Prostate gland (tissue), 2 donors: ENCODE data around the gene IL4. TPM values are rescaled to one million over a fixed set of nuclear protein-coding genes. Genes with fewer than 3 reads are reported as not detected.

ENCODE experiments used
- DNase-seq: peaks from one replicate; pipeline ENCODE4 v3.0.0-alpha.2; 2019; ENCODE audit warnings: low spot score
- H3K27ac ChIP-seq, 2 donors: fragments of 200-600 bp; sonication (generic); 2 replicates each; pipeline ENCODE4 v1.5.1; 2017 to 2019
- H3K27me3 ChIP-seq: fragments of 200-600 bp; sonication (generic); replicated peaks from 2 replicates; pipeline ENCODE4 v1.5.1; 2019; ENCODE audit not compliant: insufficient read depth
- H3K36me3 ChIP-seq, 2 donors: fragments of 200-600 bp; sonication (generic); 1 replicate in 1 of 2; 2 replicates in 1 of 2; pipeline versions ENCODE4 v1.5.1 to v1.8.1; 2017 to 2019
- H3K4me1 ChIP-seq: fragments of 200-600 bp; sonication (generic); replicated peaks from 2 replicates; pipeline ENCODE4 v1.5.1; 2019
- H3K4me3 ChIP-seq, 2 donors: fragments of 200-600 bp; sonication (generic); 2 replicates each; pipeline ENCODE4 v1.5.1; 2017 to 2019
- H3K9me3 ChIP-seq: fragments of 200-600 bp; sonication (generic); 2 replicates; pipeline ENCODE4 v1.5.1; 2017
- CTCF ChIP-seq, 4 experiments: fragments of 200-600 bp in 2 of 4; fragments of 450-650 bp in 2 of 4; sonication (generic) in 2 of 4; IDR thresholded peaks; 1 replicate in 3 of 4; 2 replicates in 1 of 4; pipeline ENCODE4 v1.5.1; 2016 to 2019; ENCODE audit warnings: antibody characterized with exemption in 4 of 4, mild to moderate bottlenecking in 2 of 4, moderate library complexity in 2 of 4
- POLR2A ChIP-seq: fragments of 450-650 bp; IDR thresholded peaks from one replicate; pipeline ENCODE4 v1.6.1; 2016; ENCODE audit warnings: antibody characterized with exemption, mild to moderate bottlenecking
- POLR2AphosphoS5 ChIP-seq: sonication (generic); formaldehyde crosslinking; IDR thresholded peaks from one replicate; pipeline ENCODE4 v1.6.1; 2017; ENCODE audit warnings: antibody characterized with exemption
- WGBS: methylation state at CpG from one replicate; pipeline ENCODE4 v1.1.5; 2018; 5-methylcytosine and 5-hydroxymethylcytosine counted together
- intact Hi-C: fragments of 100-400 bp; cut with DNase I; formaldehyde crosslinking; loops from one replicate; pipeline ENCODE4 v1.14.2; 2022
- total RNA-seq, 2 donors: library from RNA; depleted of rRNA; stranded (reverse); fragments of >200 nt; gene quantifications; one replicate each; pipeline ENCODE4 v1.1.0, GENCODE V29; 2016

IL4 gene
- total RNA-seq, 2 donors from 2014 or later = not detected

DNA sequence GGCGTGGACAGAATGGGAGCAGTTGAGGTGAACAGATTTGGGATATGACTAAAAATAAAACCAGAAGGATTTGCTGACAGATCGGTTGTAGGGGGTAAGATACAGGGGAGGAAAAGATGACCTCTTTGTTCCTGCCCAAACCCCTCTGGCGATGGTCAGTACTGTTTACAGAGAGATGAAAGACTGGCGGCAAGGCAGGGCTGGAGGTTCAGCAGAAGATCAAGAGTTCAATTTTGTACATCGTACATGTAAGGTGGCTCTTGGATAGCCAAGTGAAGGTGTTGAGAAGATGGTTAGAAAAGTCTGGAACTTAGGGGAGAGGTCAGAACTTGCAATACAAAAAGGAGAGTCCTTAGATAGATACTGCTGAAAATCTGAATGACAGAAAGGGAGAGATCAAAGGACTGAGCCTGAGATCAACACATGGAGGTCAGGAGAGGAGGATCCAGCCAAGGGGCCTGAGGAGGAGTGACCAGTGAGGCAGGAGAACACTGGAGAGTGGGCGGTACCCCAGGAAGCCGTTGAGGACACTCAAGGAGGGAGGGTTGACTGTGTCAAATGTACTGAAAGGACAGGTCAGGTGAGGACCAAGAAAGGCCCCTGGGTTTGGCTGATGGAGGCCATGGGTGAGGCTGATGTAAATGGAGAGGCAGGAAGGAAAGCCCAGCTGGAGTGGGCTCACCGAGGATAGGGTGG lies 7.1 kb downstream of the IL4 start:
- intact Hi-C loops = no loop called here
- Histone ChIP-seq H3K27ac (no peak overlapping the region), H3K9me3 (no peaks in the 10 kb centered on the region), H3K36me3 (no peaks in the 10 kb centered on the region), H3K27me3 (no peaks in the 10 kb centered on the region), H3K4me1 (no peaks in the 10 kb centered on the region), H3K4me3 (no peak overlapping the region)
- no peak for DNase-seq
- no peak for TF ChIP-seq POLR2AphosphoS5
- no peak for TF ChIP-seq CTCF (IDR thresholded peaks at IDR 0.05)
- no peak for TF ChIP-seq POLR2A
- 89% methylated on average over 8 of the region's 8 CpGs for WGBS

DNA sequence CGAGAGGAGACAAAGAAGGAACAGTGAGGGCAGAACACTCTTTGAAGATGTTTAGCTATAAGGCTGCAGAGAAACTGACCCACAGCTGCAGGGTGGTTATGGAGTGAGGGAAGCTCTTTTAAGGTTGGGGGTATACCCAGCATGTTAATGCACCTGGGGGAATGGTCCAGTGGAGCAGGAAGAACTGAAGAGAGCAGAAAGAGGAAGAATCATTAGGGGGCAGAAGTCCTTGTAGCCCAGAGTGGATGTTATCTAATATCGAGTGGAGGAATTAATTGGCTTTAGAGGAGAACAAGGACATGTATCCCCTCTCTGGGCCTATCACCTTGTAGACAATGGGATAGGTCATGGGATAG lies 7.7 kb downstream of the IL4 start:
- 81% methylated on average over 2 of the region's 2 CpGs for WGBS
- H3K4me1 ChIP-seq = no peaks in the 10 kb centered on the region
- TF ChIP-seq POLR2A (no peak), CTCF (IDR thresholded peaks at IDR 0.05) (no peak), POLR2AphosphoS5 (no peak)
- intact Hi-C loops = no loop called here
- no peaks in the 10 kb centered on the region for H3K36me3 ChIP-seq
- no peaks in the 10 kb centered on the region for H3K27me3 ChIP-seq
- DNase-seq = no peak
- no peak overlapping the region for H3K4me3 ChIP-seq
- no peaks in the 10 kb centered on the region for H3K9me3 ChIP-seq
- no peak overlapping the region for H3K27ac ChIP-seq

GRCh38 chr5:132681983-132682382 lies 8.2 kb downstream of the IL4 start:
- intact Hi-C loops = no loop called here
- Histone ChIP-seq H3K9me3 (no peaks in the 10 kb centered on the region), H3K27ac (no peak overlapping the region), H3K4me3 (no peak overlapping the region), H3K4me1 (no peaks in the 10 kb centered on the region), H3K27me3 (no peaks in the 10 kb centered on the region), H3K36me3 (no peaks in the 10 kb centered on the region)
- TF ChIP-seq POLR2A = no peak
- TF ChIP-seq CTCF (IDR thresholded peaks at IDR 0.05) = no peak
- TF ChIP-seq POLR2AphosphoS5 = no peak
- DNase-seq = no peak
- WGBS = 77% methylated on average over 2 of the region's 4 CpGs

DNA sequence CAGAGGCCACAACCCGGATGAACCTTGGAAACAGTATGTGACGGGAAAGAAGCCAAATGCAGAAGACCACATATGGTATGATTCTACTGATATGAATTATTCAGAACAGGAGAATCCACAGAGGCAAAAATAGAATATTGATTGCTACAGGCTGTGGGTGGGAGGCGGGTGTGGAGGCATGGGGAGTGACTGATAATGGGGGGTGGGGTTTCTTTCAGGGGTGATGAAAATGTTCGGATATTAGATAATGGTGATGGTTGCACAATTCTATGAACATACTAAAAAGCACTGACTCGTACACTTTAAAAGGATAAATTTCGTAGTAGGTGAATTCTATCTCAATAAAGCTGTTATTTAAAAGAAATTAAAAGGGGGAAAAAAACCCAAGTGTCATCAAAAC lies 10.7 kb downstream of the IL4 start:
- no peaks in the 10 kb centered on the region for H3K27me3 ChIP-seq
- WGBS = 88% methylated on average over 6 of the region's 6 CpGs
- H3K9me3 ChIP-seq = no peaks in the 10 kb centered on the region
- intact Hi-C loops = no loop called here
- no peaks in the 10 kb centered on the region for H3K36me3 ChIP-seq
- H3K4me1 ChIP-seq = no peaks in the 10 kb centered on the region
- TF ChIP-seq CTCF (IDR thresholded peaks at IDR 0.05) (no peak), POLR2A (no peak), POLR2AphosphoS5 (no peak)
- DNase-seq = no peak
- H3K4me3 ChIP-seq = no peak overlapping the region
- H3K27ac ChIP-seq = no peak overlapping the region

DNA sequence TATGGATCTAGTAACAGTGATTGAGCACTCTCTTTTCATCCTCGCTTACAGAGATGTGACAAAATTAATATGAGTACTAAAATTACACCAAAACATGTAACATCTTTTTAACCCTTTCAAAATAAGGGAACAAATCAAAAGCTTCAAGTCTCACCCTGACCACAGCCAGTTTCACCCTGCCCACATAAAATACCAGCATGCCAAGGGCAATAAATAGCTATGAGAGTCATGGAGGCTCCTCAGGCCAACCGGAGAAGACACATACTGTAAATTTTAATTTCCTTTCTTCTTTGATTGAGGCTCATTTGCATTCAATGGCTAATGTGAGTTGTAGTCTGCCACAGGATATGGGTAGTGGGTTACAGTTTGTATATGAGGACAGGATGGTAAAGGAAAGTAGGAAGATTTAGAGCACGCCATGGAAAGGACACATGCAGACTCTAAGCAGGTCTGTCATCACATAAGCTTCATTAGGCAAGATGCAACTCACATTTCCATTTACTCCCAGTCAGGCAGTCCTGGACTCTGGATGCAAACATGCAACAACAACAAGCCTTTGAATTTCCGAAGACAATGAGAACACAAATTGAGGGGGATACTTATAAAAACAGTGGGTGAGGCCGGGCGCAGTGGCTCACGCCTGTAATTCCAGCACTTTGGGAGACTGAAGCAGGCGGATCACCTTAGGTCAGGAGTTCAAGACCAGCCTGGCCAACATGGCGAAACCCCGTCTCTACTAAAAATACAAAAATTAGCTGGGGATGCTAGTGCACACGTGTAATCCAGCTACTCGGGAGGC lies 11.3 kb downstream of the IL4 start:
- Histone ChIP-seq H3K27me3 (no peaks in the 10 kb centered on the region), H3K4me1 (no peaks in the 10 kb centered on the region), H3K4me3 (no peak overlapping the region), H3K9me3 (no peaks in the 10 kb centered on the region), H3K27ac (no peak overlapping the region), H3K36me3 (no peaks in the 10 kb centered on the region)
- 90% methylated on average over 12 of the region's 12 CpGs for WGBS
- DNase-seq = no peak
- TF ChIP-seq POLR2AphosphoS5 (no peak), CTCF (IDR thresholded peaks at IDR 0.05) (no peak), POLR2A (no peak)
- intact Hi-C loops = no loop called here
